NCI-H1092 (cell line): Measurements from ENCODE around the gene MILR1.
"Not testable (repeated sequence)": the region's sequence is repeated elsewhere in the genome, so short reads cannot be mapped to it uniquely, and the experiment has no call there.

Experiments used
- DNase-seq: peaks from one replicate; lab custom pipeline; 2025; lab: John Stamatoyannopoulos, UW

Gene MILR1

DNA sequence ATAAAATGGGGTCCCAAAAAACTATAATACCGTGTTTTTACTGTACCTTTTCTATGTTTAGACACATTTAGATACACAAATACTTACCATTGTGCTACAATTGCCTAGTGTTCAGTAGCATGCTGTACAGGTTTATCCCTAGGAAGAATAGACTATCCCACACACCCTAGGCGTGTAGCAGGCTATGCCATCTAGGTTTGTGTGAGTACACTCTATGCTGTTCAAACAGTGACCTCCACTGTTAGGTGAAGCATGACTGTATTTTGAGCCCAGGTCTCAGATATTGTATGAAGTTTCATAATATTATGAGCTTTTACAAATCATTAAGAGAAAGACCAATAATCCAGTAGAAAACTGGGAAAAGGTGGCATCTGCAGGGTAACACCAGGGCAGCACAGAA lies 23.6 kb downstream of the MILR1 start:
- no peak for DNase-seq

DNA sequence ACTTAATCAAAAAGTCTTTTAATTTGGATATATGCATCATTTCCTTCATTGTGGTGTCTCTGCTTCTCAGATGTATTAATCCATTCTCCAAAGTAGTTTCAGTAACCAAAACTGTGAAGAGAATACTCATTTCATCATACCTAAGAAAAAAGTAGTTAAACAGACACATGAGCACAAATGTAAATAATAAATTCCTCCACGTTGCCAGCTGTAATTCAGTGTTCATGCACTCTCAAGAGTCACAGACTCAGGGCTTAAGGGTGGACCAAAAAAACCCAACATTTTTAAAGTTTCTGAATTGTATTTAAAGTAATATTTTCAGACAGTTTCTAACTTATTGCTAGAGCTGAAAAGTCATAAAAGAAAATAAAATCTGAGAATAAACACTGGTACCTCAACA lies 28.9 kb downstream of the MILR1 start:
- no peak for DNase-seq

DNA sequence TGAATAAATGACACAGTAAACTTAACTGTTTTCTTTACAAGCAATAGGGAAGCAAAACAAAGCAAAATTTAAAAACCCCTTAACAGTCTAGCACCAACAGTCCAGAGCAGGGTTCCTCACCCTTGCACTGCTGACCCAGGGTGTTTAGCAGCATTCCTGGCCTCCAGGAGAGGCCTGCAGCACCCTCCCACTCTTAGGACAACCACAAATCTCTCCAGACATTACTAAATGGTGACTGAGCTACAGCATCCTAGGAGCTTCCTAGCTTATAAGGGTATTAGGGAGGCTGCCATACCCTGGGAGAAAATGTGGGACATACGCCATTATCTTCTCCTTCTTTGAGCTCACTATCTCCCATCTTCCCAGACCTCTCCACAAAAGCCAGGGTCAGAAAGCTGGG lies 32.0 kb downstream of the MILR1 start:
- no peak for DNase-seq

DNA sequence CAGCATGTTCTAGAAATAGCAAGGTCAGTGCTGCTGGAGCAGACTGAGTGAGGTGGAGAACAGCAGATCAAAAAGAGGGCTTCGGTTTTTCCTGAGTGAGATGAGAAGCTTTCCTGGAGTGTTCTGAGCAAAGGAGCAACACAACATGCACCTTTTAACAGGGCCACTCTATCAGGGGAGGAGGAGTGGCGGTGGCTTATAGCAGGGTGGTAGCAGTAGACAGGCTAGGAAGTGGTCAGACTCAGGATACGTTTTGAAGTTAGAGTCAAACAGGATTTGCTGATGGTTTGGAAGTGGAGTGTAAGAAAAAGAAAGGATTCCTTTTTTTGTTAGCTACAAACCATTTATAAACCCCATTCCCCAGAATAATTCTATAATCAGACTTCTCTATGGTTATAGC lies 35.5 kb downstream of the MILR1 start:
- DNase-seq: no peak

DNA sequence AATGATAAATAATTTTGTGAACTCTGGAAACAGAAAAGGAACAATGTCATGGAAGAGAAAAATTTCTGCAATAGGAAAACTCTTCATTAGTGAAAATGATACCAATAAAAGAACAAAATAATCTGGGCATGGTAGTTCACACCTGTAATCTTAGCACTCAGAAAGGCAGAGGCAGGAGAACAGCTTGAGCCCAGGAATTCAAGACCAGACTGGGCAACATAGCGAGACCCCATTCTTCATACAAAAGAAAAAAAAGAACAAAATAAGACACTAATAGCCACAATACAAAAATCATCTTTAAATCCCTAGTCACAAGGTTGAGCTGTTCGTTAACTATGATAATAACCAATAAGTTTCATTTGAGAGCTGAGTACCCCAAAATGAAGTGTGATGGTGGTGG lies 39.4 kb downstream of the MILR1 start:
- no peak for DNase-seq

DNA sequence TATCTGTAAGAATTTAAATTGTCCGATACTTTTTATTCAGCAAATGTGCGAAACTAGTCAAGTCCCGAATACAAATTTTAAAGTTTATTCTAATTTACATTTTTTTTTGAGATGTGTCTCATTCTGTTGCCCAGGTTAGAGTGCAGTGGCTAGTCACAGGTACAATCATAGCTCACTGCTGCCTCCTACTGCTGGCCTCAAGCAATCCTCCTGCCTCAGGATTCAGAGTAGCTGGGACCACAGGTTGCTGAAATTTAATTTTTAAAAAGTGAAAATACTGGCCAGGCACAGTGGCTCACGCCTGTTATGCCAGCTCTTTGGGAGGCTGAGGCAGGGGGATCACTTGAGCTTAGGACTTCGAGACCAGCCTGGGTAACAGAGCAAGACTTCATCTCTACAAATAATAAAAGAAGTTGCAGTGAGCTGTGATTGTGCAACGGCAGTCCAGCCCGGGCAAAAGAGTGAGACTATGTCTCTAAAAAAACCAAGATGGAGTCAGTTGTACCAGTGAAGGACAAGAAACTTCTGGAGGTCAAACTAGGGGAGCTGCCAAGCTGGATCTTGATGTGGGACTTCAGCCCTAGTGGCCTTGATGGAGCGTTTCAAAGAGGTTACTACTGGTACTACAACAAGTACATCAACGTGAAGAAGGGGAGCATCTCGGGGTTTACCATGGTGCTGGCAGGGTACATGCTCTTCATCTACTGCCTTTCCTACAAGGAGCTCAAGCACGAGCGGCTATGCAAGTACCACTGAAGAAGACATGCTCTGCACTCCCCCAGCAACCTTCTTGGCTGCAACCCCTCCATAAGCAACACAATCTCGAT lies 42.3 kb downstream of the MILR1 start:
- DNase-seq: no peak

DNA sequence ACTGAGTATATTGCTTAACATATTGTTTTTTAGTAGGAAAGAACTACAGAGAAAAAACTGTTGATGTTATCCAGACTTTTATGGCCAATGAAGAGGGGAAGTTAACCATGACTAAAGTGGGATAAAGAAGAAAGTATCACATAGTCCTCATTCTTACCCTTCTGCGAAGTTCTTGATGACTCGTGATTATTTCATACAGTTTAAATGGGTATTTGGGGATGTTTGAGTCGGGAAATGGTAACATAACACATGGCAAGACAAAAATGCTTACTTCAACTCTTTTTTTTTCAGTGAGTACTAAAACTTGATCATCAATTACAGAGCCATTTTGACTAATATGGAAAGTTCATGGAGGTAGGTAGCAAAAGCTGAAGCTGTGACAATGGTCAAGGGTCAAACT lies 43.1 kb downstream of the MILR1 start:
- DNase-seq: no peak

DNA sequence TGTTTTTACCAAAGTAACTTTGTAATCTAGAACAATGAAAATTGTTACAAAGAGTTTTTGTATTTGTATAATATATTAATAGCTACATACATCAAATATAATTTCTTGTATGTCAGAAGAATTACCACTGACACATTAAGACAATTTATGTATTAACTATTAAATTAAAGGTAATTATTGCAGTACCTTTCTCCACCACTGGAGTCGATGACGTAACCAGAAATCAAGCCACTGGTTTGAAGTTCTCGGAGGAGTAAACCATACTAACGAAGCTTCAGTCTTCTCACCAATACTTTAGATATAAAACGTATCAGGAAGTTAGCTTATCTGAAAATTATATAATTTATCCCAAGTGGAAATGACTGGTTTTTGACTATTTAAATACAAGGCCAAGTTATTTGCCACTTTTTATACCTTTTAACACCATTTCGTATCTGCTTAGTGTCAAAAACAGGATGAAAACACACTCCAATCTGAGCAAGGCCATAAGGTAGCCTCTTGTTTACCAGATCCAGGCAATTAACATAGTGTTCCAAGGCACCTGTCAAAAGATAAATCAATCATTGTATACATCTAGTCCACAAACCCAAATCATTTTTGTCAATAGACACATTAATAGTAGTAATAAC lies 43.7 kb downstream of the MILR1 start:
- DNase-seq: no peak

DNA sequence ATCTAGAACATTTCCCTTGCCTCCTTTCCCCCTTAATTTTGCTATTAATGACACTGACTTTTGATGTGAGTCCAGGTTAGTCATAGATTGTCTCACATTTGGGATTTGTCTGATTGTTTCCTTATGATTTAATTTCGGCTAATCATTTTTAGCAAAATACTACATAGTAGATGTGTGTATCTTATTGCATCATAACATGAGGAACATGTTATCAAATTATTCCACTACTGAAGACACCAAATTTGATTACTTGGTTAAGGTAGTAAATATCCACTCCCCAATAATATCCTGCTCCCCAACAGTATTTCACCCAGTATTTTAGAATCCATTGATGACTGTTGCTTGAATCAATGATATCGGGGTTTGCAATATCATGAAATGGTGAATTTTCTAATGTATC lies 45.2 kb downstream of the MILR1 start:
- no peak for DNase-seq

DNA sequence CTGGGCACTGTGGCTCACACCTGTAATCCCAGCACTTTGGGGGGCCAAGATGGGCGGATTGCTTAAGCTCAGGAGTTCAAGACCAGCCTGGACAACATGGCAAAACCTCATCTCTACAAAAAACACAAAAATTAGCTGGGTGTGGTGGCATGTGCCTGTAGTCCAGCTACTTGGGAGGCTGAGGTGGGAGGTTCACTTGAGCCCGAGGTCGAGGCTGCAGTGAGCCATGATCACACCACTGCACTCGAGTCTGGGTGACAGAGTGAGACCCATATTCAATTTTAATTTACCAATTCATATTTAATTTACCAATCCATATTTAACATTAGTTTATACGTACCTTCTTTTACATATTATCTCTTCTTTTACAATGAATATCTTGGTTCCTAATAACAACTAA lies 46.4 kb downstream of the MILR1 start:
- not testable (repeated sequence) for DNase-seq

DNA sequence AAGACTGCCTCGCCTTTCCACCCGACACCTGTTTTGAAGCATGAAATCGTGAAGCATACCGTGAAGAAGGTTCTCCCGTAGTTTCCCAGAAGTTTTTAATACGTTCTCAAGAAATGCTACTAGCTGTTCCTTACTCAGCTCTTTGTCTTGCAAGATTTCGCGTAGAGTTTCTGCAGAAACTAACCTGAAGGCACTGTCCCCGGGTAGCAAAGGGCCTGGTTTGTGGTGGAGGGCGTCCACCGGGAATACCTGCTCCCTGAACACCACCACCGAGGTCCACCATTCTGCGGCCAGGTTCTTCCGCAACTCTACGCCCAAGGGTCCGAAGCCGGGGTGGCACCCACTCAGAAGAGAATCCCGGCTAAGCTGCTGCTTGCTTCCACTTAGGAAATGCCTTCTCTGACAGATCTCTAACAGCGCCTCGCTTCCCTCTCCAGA lies 47.5 kb downstream of the MILR1 start:
- no peak for DNase-seq

DNA sequence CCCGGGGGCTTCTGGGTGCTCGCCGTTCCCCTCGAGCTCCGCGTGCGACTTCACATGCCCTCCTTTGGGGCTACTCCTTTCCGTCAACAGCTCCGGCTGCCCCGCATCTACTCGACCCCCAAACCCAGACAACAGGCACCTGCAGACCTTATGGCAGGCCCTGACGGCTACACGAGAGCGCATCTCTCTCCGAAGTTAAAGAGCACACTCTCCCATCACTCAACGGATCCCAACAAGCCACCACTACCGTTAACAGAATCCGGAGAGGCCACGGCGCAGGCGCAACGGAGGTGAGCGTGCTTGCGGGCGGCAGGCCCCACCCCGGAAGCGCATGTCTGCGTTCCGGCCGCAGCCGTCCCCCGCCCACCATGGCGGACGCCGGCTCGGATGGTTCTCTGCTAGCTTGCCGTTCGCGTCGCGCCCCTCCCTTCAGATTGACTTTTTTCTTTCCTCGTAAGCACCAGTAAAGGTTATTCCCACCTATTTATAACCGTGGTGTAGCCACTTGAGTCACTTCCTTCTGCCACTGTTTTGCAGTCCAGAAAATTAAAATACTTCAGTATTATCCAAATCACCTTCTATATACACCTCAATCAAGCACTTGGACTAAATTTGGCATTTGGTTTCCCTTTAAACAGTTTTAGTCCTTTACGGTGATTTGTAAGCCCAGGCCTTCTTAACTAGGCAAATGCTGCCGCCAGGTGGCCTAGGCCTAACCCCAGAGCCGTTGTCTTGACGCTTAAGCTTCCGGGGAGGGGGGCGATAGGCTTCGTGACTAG lies 48.1 kb downstream of the MILR1 start, which contains the start of gene POLG2:
Gene POLG2 (minus strand): TSS at position 269 of the 779 bp plus-strand sequence. CDS start 86 bp downstream, at position 183.
- DNase-seq: peak; percentile 90

DNA sequence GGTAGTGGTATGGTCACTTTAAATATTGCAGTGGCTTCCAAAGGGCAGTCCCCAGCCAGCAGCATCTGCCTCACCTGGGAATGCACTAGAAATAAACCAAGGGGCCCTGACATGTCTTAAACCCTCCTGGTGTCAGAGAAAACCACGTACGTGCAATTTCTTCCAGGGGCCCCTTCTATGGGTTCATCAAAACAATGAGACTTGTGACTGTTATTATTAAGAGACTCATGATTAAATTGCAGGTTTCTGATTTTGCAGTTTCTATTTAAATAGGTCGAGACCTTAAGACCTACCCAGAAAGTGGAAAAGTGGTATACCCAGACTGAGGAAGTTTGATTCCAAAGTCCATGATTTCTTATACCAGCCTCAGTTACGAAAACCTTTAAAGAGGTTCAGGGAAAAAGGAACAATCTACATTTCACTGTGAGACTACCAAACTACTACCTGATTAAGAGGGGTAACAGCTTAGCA lies 48.7 kb downstream of the MILR1 start:
- DNase-seq: no peak

DNA sequence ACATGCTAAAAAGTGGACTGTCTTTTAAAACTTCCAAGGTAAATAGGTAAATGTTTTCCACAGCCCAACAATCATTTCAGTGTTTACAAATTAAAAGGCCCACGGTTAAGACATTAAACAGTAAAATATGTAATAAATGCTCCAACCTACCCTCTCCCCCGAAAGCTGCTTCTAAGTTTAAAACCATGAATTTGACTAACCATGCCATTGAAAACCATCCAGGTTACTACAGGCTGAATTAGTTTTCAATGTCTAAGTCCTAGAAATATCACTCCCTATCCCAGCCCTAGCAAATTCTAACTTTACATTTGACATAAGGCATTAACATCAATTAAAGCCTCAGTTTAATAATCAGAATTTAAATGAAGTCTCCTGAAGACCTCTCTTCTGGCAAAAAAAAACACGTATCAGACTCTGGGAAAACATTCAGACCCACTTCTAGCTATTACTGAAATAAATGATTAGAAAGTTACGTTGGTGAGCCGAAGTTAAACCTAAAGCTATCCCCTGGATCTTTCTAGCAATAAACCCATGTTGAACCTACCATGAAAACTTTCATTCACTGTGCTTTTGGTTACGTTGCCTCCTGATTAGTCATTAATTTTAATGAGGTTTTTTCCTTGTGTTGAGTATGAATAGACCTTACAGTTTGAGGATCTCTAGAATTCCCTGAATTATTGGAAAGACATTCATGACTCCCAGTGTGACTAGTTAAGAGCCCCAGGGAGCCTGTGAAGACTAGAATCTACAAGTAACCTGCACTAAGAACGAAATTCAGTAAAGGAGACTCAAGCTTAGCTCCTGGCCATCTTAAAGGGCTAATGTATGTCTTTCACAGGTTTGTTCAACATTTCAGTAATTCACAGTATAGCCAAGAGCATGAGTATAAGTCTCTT lies 49.6 kb downstream of the MILR1 start:
- no peak for DNase-seq

DNA sequence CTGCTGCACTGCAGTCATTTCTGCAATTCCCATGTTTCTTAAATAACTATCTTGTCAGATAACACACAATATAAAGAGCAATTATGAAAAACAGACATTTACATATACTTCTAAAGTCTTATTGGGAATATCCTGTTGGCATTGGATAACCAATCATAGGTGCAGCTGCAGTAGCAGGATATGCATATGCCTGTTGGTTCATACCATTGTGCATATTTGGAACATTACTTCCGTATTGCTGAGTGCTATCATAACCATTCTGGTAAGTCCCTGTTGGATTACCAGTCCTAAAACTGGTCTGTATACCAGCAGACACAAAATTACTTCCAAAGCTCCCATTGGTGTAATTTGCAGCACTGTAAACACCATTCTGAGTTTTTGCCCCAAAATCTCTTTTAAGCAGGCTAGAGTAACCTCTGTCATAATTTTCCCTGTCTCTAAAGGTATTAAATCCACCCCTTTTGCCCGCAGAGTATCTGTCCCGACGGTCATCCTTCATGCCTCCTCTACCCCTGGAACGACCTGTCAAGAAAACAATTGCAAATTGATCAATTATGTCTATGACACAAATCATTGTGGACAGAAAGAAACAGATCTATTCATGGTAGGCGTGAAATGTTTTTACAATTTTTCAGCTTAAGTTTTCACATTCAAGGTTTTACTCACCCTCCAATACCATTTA lies 51.0 kb downstream of the MILR1 start:
- DNase-seq: no peak

DNA sequence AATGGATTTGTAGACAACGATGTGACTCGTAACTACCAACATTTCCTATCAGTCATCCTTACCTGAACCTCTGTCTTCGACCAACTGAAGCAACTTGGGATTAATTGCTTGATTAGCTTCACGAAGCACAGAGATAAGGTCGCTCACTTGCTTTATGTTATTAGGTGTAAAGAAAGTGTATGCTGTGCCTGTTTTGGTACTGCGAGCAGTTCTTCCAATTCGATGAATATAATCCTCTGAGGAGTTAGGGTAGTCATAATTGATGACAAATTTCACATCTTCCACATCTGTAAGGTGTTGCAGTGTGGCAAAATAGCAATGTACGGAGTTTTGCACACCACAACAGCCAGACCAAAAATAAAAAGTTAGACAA lies 51.6 kb downstream of the MILR1 start:
- DNase-seq: no peak

DNA sequence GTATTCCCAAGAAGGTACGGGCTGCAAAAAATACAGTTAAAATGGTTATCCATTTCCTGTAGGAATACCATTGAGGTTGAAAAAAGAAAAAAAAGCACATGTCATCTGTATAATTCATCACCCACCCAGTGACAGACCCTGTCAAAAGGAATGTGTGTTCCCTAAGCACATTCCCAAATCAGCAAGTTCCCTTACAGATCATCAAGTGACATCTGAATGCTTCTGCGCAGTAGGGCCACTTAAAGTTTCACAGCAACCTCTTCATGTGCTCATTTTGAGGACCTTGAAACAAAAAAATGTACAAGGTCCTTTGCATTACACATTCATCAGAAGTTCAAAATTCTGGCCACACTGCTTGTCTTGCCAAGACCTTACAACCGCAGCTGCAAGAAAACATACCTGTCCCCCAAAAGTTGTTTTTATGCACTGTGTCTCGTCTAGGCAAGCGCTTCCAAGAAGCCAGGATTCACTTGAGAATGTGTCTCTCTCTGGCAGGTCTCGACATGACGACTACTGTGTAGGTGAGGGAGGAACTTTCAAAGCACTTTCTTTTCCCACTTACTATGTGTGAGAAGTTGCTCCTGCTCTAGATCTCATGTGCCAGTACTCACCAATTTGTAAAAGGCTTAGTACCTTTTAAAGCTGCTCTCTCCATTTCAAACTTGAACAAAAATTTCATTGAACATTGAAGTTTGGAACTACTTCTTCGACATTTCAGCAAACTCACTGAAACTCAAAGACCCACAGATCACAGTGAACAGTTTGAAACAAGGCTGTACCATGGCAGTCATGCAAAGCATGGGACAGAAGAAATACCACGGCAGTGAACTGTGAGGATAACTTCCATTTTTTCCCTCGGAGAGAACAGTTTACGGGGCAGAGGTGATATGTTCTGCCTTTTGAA lies 52.2 kb downstream of the MILR1 start:
- no peak for DNase-seq

DNA sequence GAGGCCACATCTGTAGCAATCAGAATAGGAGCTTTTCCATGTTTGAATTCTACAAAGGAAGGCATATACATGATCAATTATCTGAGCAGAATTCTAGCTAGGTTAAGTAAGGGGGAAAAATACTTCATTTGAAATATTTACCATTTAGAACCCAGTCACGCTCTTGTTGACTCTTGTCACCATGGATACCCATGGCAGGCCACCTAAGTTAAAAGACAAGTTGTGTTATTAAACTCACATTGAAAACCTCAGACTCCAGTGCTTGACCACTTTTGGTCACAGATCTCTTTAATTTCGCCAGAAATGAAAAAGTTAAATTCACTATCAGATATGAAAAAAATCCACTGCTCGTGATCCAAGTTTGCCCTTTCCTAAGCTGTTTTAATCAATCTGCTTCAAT lies 53.1 kb downstream of the MILR1 start:
- no peak for DNase-seq

DNA sequence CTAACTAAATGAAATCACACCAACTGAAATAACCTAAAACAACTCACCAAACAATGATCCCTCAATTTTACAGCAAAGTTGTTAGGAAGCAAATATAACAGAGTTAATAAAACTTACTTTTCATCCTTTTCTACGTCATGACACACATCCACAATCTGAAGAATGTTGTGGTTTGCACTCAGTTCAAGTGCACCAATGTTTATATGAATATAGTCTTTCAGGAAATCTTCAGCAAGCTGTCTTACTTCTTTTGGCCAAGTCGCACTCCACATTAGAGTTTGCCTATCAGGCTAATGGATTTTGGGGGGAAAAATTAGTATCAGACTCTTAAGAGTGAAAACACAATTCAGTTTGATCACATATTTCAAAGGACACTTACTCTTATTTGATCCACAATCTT lies 53.9 kb downstream of the MILR1 start:
- no peak for DNase-seq

DNA sequence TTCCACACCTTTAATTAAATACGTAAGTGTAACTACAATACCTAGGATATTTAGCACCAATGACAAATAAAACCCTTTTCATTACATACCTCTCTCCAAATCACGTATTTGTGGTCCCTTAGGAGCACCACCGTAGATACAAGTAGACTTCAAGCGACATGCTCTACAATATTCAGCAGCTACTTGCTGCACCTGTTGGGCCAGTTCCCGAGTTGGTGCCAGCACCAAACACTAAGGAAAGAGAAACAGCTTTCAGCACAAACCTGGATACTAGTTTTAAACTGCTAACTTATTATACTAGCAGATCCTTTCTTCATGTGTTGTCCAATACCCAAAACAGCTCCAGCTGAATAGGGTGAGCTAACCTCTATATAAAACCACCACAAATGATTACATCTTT lies 54.4 kb downstream of the MILR1 start:
- DNase-seq: no peak
